NCI-H345 treated with DMSO at 0.1 percent for 48 hours (cell line): Measurements from ENCODE around the gene FANCC.

Source experiments
- DNase-seq: peaks from one replicate; lab custom pipeline; 2025; ENCODE audit not compliant: unreplicated experiment; lab: John Stamatoyannopoulos, UW

The FANCC gene

GRCh38 chr9:95104581-95104960 lies 212.9 kb downstream of the FANCC start:
- no peak for DNase-seq

- no peak for DNase-seq
Observed at GRCh38 chr9:95103871-95104580, 213.5 kb downstream of the FANCC start.

- no peak for DNase-seq
Observed at GRCh38 chr9:95103281-95103771, 214.2 kb downstream of the FANCC start.

DNA sequence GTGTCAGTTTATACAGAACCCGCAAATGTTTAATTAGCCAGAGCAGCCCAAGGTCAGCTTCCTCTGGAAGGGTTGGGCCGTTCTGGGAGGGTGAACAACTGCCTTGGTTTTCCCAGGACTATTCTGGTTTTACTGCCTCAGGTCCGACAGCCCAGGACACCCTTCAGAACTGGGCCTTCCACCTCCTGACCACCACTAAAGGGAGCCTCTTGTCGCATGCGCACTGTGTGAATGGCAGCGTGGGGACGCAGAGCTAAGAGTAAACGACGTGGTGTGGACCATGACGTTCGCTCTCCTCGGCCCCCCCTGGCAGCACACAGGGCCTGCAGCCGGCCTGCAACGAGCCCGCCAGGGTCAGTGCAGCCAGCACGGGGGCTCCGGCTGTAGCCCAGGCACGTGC lies 214.9 kb downstream of the FANCC start:
- no peak for DNase-seq

DNA sequence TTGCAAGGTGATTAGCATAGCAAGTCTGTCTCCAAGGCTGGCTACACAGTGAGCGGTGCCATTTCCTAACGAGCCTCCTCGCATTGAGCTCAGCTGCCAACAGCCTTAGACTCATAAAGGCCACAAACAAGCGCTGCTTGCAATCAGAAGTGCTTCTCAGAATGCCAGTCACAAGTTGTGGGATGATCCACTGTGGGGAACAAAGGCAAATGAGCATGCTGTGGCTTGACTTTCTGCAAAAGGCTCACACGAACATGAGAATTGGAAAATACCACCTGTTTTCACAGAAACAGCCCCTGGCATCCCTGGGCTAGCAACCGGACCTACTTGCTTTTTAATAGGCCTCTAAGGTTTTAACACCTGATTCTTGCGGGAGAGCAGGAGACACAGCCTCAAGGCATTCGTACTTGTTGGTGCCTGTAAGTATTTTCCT lies 215.5 kb downstream of the FANCC start:
- no peak for DNase-seq

DNA sequence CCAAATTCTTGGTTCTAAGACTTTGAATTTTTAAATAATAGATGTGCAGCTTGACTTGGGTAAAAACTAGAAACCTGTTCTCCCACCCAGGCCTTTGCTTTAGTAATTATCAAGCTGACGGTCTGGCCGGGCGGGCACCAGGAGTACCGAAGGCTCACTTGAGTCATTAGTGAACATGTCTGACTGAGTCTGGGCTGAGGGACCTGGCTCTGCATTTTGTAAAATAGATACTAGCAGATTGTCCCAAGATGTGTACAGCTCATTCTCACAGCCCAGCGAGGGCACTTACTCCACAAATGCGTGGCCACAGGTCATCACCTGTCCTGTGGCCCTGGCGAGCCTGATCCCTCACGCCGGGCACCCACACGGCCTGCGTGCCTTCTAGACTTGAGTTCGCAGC lies 216.2 kb downstream of the FANCC start:
- DNase-seq: no peak

DNA sequence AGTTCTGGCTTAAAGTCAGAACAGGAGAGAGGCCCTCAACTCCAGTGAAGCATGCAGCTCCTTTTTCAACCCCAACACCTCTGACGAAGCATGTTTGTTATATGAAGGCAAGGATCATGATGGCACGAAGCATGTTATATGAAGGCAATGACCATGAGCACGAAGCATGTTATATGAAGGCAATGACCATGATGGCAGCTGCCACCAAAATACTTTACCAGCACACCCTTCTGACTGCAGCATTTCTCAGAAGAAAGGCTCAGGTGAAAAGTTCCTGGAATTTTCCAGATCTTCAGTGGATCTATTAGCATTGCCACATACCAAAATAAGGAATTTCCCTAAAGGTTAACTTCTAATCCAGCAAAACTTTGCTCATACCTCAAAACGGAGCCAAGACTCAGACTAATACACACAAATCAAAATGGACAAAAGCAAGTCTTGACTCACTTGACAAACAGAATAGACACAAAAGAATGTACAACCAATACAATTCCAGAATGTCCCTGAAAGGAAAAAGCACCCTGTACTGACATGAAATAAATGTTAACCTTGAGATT lies 217.4 kb downstream of the FANCC start:
- DNase-seq: no peak

- DNase-seq: no peak
Observed at GRCh38 chr9:95099321-95100070, 218.0 kb downstream of the FANCC start.

GRCh38 chr9:95098391-95098921 lies 219.1 kb downstream of the FANCC start:
- DNase-seq: no peak

- DNase-seq: no peak
Observed at GRCh38 chr9:95097279-95097678, 220.2 kb downstream of the FANCC start.

DNA sequence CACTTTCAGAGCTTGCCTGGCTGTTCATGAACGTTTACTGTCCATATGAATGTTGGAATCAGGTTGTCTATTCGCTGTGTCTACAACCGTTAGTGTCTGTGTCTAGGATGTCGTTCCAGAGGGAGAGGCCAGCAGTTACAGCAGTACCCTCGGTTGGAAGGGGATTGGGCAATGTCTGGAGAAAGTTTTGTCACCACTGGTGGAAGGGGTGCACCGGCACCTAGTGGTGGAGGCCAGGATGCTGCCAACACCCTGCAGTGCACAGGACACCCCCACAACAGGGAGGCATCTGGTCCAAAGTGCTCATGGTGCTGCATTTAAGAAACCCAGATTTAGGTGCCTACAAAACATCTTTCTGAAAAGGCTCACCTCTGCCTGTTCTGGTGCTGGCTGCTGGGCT lies 220.7 kb downstream of the FANCC start:
- no peak for DNase-seq

- DNase-seq: no peak
Observed at GRCh38 chr9:95096381-95096780, 221.1 kb downstream of the FANCC start.

- DNase-seq: no peak
Observed at GRCh38 chr9:95095641-95096355, 221.7 kb downstream of the FANCC start.

GRCh38 chr9:95094002-95094401 lies 223.5 kb downstream of the FANCC start:
- no peak for DNase-seq

DNA sequence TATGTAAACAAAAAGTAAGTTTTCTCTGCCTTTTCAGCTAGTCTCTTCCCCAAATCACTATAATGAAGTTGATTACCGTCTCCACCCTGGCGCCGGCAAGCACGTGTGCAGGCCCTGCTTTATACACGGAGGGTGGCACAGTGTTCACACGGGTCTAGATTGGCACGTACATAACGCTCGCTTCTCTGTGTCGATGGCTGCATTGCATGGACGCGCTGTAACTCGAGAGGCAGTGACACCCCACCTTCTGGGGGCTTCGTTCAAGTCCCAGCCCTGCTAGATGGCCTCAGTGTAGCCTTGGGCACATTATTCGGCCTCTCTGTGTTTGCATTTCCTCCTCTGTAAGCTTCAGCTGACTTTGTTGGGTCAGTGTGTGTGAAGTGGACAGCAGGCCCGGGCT lies 223.9 kb downstream of the FANCC start:
- no peak for DNase-seq

GRCh38 chr9:95092262-95093072 lies 225.0 kb downstream of the FANCC start:
- DNase-seq: no peak

- DNase-seq: no peak
Observed at GRCh38 chr9:95091601-95092261, 225.8 kb downstream of the FANCC start.

GRCh38 chr9:95090871-95091577 lies 226.5 kb downstream of the FANCC start:
- DNase-seq: no peak
